Inflammatory macrophage treated with lipopolysaccharide for 4 hours (primary cell): ENCODE measurements around the gene BHLHE23.

Experiments used
- DNase-seq: peaks from one replicate; pipeline ENCODE4 v3.0.0-alpha.2; 2020

The BHLHE23 gene

GRCh38 chr20:63006540-63007359, at the start of gene BHLHE23:
Gene BHLHE23, minus strand, starts transcription at chr20:63006964. Its CDS starts 190 bp downstream, at chr20:63006774.
- no peak for DNase-seq

GRCh38 chr20:63055575-63056235, 48.9 kb upstream of the BHLHE23 start:
- DNase-seq, result no peak

- no peak for DNase-seq
These were observed 48.0 kb upstream of the BHLHE23 start for GRCh38 chr20:63054681-63055240.

- no peak for DNase-seq
These were observed 47.3 kb upstream of the BHLHE23 start for GRCh38 chr20:63054103-63054474.

- DNase-seq, result no peak
These were observed 46.8 kb upstream of the BHLHE23 start for GRCh38 chr20:63053432-63054102.

- no peak for DNase-seq
These were observed 46.0 kb upstream of the BHLHE23 start for GRCh38 chr20:63052571-63053431.

- DNase-seq, result no peak
These were observed 45.1 kb upstream of the BHLHE23 start for GRCh38 chr20:63051911-63052310.

- no peak for DNase-seq
These were observed 44.6 kb upstream of the BHLHE23 start for GRCh38 chr20:63051186-63051860.

GRCh38 chr20:63050406-63050805, 43.6 kb upstream of the BHLHE23 start:
- no peak for DNase-seq

- DNase-seq, result no peak
These were observed 42.9 kb upstream of the BHLHE23 start for GRCh38 chr20:63049561-63050221.

GRCh38 chr20:63049191-63049518, 42.4 kb upstream of the BHLHE23 start:
- DNase-seq, result no peak

GRCh38 chr20:63048516-63049190, 41.9 kb upstream of the BHLHE23 start:
- DNase-seq, result no peak

- DNase-seq, result no peak
These were observed 41.2 kb upstream of the BHLHE23 start for GRCh38 chr20:63047946-63048345.

GRCh38 chr20:63047267-63047666, 40.5 kb upstream of the BHLHE23 start:
- no peak for DNase-seq

- no peak for DNase-seq
These were observed 40.1 kb upstream of the BHLHE23 start for GRCh38 chr20:63046841-63047240.

GRCh38 chr20:63045991-63046390, 39.2 kb upstream of the BHLHE23 start:
- DNase-seq, result no peak

GRCh38 chr20:63045401-63045800, 38.6 kb upstream of the BHLHE23 start:
- DNase-seq, result no peak

- no peak for DNase-seq
These were observed 37.8 kb upstream of the BHLHE23 start for GRCh38 chr20:63044605-63045004.

- DNase-seq, result no peak
These were observed 37.4 kb upstream of the BHLHE23 start for GRCh38 chr20:63044204-63044600.

GRCh38 chr20:63043348-63044203, 36.8 kb upstream of the BHLHE23 start:
- DNase-seq, result no peak
